ENCODE results near the gene CADM1.

GRCh38 chr11:115469361-115469760 is 34.9 kb downstream of the CADM1 start:
- no peak for TF ChIP-seq POLR2AphosphoS5 (IDR thresholded peaks at IDR 0.05; ENCODE audit: low read depth, low read length)
- TF ChIP-seq TAF1 (IDR thresholded peaks at IDR 0.05; ENCODE audit: borderline replicate concordance, insufficient read depth, low read length), result no peak
- TF ChIP-seq REST (IDR thresholded peaks at IDR 0.05; ENCODE audit: insufficient read depth in 1 of 2, low read depth in 2 of 2, low read length in 2 of 2), result no peak

All from PFSK-1 (cell line).